ENCODE results near the gene ANKRD24.

DNA sequence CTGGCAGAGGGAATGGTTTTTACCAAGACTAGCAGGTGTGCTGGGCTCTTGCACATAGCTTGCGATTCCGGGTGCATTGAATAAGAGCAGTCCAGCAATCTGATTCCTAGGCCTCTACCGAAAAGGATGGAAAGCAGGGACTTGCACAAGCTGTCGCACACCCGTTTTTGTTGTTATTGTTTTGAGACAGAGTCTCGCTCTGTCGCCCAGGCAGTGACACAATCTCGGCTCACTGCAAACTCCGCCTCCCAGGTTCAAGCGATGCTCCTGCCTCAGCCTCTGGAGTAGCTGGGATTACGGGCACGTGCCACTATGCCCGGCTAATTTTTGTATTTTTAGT is 52.3 kb downstream of the ANKRD24 start:
- no peak for TF ChIP-seq CTCF (conservative IDR thresholded peaks at IDR 0.05; ENCODE audit: low read depth in 2 of 2)
- TF ChIP-seq EZH2phosphoT487 (IDR thresholded peaks at IDR 0.05; ENCODE audit: unreplicated experiment) = no peak
- TF ChIP-seq REST (IDR thresholded peaks at IDR 0.05; ENCODE audit: unreplicated experiment) = no peak
- TF ChIP-seq, protein P1, sequence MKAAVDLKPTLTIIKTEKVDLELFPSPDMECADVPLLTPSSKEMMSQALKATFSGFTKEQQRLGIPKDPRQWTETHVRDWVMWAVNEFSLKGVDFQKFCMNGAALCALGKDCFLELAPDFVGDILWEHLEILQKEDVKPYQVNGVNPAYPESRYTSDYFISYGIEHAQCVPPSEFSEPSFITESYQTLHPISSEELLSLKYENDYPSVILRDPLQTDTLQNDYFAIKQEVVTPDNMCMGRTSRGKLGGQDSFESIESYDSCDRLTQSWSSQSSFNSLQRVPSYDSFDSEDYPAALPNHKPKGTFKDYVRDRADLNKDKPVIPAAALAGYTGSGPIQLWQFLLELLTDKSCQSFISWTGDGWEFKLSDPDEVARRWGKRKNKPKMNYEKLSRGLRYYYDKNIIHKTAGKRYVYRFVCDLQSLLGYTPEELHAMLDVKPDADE (IDR thresholded peaks at IDR 0.05) = no peak
- no peak for TF ChIP-seq CREB1 (CRISPR knock-in tag; IDR thresholded peaks at IDR 0.05; ENCODE audit: low read depth)
